Large intestine (tissue), 1 donor: ENCODE measurements around the gene SPDYA. TPM values are rescaled to one million over a fixed set of nuclear protein-coding genes. Genes with fewer than 3 reads are reported as not detected.

Experiments
- polyA plus RNA-seq: library from polyadenylated mRNA; unstranded; fragments of 120-200 nt; gene quantifications from one replicate; pipeline ENCODE4 v1.2.1, GENCODE V29; 2013

The SPDYA gene
- polyA plus RNA-seq, 1 donor = 3.1 TPM

Other genes with a start within 250 kb of the SPDYA start
- gene PPP1CB, start 59.0 kb upstream of the SPDYA start, polyA plus RNA-seq = 178 TPM
- 15.8 TPM for gene TRMT61B, start 59.5 kb downstream of the SPDYA start, polyA plus RNA-seq
- gene WDR43, start 83.8 kb downstream of the SPDYA start, polyA plus RNA-seq = 34.7 TPM
- gene TOGARAM2, start 170.5 kb downstream of the SPDYA start, polyA plus RNA-seq = 2.1 TPM